Left lung (tissue), 10 donors: ENCODE data around the gene ASTN2. TPM values are rescaled to one million over a fixed set of nuclear protein-coding genes. Genes with fewer than 3 reads are reported as not detected.

ENCODE experiments used
- ATAC-seq: fragments of 200-7000 bp; cut with Tn5 transposase; one replicate; pipeline ENCODE4 v1.9.1; 2020; ENCODE audit warnings: moderate library complexity
- DNase-seq, 4 donors: peaks; one replicate each; pipeline ENCODE4 v3.0.0-alpha.2; 2013 to 2020
- H3K27ac ChIP-seq, 2 donors: fragments of 200-600 bp; sonication (generic) in 1 of 2; one replicate each; pipeline versions ENCODE4 v1.5.0 to v1.8.0; 2020 to 2021
- H3K27me3 ChIP-seq, 2 donors: fragments of 200-600 bp; sonication (generic) in 1 of 2; one replicate each; pipeline versions ENCODE4 v1.5.0 to v1.8.0; 2020 to 2021
- H3K36me3 ChIP-seq, 2 donors: fragments of 200-600 bp; sonication (generic) in 1 of 2; one replicate each; pipeline versions ENCODE4 v1.5.0 to v1.8.0; 2020 to 2021
- H3K4me1 ChIP-seq, 2 donors: fragments of 200-600 bp; one replicate each; pipeline ENCODE4 v1.8.0; 2021
- H3K4me3 ChIP-seq, 2 donors: fragments of 200-600 bp; sonication (generic) in 1 of 2; one replicate each; pipeline versions ENCODE4 v1.5.0 to v1.8.0; 2020 to 2021; ENCODE audit warnings: mild to moderate bottlenecking in 1 of 2
- H3K9me3 ChIP-seq, 2 donors: fragments of 200-600 bp; sonication (generic) in 1 of 2; one replicate each; pipeline versions ENCODE4 v1.5.0 to v1.8.0; 2020 to 2021
- intact Hi-C, 2 donors: fragments of 100-400 bp; cut with DNase I; formaldehyde crosslinking; loops; one replicate each; pipeline versions ENCODE4 v1.11.2 to v1.14.2; 2022
- polyA plus RNA-seq, 6 donors: library from polyadenylated mRNA; unstranded; fragments of 120-200 nt; gene quantifications; one replicate each; pipeline ENCODE4 v1.2.1, GENCODE V29; 2013; ENCODE audit not compliant: insufficient read length in 6 of 6
- total RNA-seq, 2 donors: library from RNA; stranded (reverse); fragmentation: NEBNext Ultra II Directional; extraction: Animal tissue kit (Norgen Biotek cat#: 25700); gene quantifications; one replicate each; pipeline ENCODE4 v1.2.1, GENCODE V29; 2021
- TF ChIP-seq, protein P1 (sequence below), 2 donors: fragments of 200-600 bp; sonication (generic) in 1 of 2; IDR thresholded peaks; one replicate each; pipeline versions ENCODE4 v1.5.0 to v1.8.0; 2021; ENCODE audit warnings: antibody characterized with exemption in 2 of 2
- donor health status: DM: no; HTN: yes; CAD: no.
- donor health status: DM: no; HTN: no; CAD: no.

ASTN2 gene
- total and polyA plus RNA-seq, 8 donors: 3.1 to 5.5 (median 4.5) TPM

DNA sequence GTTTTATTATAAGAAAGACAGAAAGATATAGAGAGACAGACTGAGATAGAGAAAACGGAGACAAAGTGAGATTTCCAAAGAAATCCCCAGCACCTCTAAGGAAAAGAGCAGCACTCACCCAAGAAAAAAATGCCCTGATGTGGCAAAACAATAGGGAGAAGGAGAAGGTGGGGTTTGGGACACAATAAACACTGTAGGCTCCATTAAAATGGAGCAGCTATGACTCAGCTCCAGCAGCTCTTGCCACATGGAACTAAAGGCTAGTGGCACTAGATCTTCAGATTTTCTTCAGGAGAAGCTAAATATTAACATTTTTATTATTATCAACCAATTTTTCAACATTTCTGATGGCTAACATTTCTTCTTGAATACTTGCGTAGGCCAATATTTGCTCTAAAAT is 406.0 kb downstream of the ASTN2 start:
- TF ChIP-seq, protein P1, sequence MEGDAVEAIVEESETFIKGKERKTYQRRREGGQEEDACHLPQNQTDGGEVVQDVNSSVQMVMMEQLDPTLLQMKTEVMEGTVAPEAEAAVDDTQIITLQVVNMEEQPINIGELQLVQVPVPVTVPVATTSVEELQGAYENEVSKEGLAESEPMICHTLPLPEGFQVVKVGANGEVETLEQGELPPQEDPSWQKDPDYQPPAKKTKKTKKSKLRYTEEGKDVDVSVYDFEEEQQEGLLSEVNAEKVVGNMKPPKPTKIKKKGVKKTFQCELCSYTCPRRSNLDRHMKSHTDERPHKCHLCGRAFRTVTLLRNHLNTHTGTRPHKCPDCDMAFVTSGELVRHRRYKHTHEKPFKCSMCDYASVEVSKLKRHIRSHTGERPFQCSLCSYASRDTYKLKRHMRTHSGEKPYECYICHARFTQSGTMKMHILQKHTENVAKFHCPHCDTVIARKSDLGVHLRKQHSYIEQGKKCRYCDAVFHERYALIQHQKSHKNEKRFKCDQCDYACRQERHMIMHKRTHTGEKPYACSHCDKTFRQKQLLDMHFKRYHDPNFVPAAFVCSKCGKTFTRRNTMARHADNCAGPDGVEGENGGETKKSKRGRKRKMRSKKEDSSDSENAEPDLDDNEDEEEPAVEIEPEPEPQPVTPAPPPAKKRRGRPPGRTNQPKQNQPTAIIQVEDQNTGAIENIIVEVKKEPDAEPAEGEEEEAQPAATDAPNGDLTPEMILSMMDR (IDR thresholded peaks at IDR 0.05): no peak
- ATAC-seq (no peak), DNase-seq (no peak)
- Histone ChIP-seq H3K36me3 (no peaks in the 10 kb centered on the region), H3K4me1 (no peaks in the 10 kb centered on the region), H3K4me3 (no peak overlapping the region), H3K27me3 (no peaks in the 10 kb centered on the region), H3K9me3 (no peaks in the 10 kb centered on the region), H3K27ac (no peak overlapping the region)
- intact Hi-C loops: no loop called here

DNA sequence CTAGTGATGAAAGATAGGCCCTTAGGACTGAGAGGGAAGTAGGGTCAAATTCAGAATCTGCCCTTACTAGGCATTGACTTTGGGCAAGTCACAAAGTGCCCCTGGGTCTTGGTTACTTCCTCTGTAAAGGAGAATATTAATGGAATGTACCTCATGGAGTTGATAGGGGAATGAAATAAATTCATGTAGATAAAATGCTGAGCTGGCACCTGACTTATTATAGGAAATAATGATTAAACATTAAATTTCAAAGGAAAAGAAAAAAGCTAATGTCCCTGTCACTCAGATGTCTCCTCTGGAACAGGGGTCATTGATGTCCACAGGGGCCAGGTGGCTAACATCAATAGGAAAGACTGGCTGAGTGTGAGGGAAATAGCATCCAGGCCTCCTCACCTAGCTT is 406.4 kb downstream of the ASTN2 start:
- no peaks in the 10 kb centered on the region for H3K4me1 ChIP-seq

DNA sequence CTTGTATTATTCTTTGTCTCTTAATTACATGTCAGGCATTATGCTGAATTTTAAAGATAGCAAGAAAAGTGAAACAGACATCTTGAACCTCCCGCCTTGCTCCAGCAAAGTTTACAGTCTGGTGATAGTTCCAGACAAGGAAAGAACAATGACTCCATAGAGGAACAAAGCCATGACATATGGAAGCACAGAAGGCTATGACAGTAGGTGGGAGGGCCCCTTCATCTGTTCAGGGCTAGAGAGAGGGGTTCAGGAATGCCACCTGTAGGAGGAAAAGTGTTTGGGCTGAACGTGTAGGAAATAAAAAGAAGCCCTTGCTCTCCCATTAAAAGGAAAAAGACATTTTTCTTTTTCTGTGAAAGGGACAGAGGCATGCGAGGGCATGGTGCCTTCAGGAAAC is 412.2 kb downstream of the ASTN2 start:
- Histone ChIP-seq H3K4me3 (no peak overlapping the region), H3K27me3 (no peaks in the 10 kb centered on the region), H3K27ac (no peak overlapping the region), H3K4me1 (no peaks in the 10 kb centered on the region), H3K36me3 (no peaks in the 10 kb centered on the region), H3K9me3 (no peaks in the 10 kb centered on the region)
- TF ChIP-seq, protein P1 (IDR thresholded peaks at IDR 0.05): no peak
- ATAC-seq (no peak), DNase-seq (no peak)
- intact Hi-C loops: no loop called here

More for the DNA sequence above, 406.4 kb downstream of the ASTN2 start:
- Histone ChIP-seq H3K36me3 (no peaks in the 10 kb centered on the region), H3K4me3 (no peak overlapping the region), H3K9me3 (no peaks in the 10 kb centered on the region), H3K27me3 (no peaks in the 10 kb centered on the region), H3K27ac (no peak overlapping the region)
- TF ChIP-seq, protein P1 (IDR thresholded peaks at IDR 0.05): no peak
- ATAC-seq (no peak), DNase-seq (no peak)
- intact Hi-C loops: no loop called here

DNA sequence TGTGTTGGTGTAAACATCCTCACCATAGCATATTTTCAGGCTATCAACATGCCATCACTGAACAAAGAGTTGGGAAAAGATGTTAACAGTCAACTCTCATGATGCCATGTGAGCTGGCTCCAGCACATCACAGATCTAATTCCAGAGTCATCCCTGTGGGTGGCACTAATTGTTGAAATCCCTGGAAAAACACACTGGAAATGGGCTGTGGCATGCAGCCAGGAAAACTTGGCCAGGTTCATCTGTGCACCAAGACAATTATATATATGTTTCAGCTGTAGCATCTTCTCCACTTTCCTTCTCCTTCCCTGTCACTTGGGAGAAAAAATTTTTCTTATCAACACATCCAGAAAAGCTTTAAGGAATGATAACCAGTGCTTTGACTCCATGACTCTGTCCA is 414.0 kb downstream of the ASTN2 start:
- H3K27me3 ChIP-seq: no peaks in the 10 kb centered on the region
- no peak overlapping the region for H3K4me3 ChIP-seq
- no peak for DNase-seq
- no peaks in the 10 kb centered on the region for H3K4me1 ChIP-seq
- H3K27ac ChIP-seq: no peak overlapping the region
- H3K36me3 ChIP-seq: no peaks in the 10 kb centered on the region
- ATAC-seq: no peak
- TF ChIP-seq, protein P1 (IDR thresholded peaks at IDR 0.05): no peak
- H3K9me3 ChIP-seq: no peaks in the 10 kb centered on the region
- intact Hi-C loops: no loop called here

DNA sequence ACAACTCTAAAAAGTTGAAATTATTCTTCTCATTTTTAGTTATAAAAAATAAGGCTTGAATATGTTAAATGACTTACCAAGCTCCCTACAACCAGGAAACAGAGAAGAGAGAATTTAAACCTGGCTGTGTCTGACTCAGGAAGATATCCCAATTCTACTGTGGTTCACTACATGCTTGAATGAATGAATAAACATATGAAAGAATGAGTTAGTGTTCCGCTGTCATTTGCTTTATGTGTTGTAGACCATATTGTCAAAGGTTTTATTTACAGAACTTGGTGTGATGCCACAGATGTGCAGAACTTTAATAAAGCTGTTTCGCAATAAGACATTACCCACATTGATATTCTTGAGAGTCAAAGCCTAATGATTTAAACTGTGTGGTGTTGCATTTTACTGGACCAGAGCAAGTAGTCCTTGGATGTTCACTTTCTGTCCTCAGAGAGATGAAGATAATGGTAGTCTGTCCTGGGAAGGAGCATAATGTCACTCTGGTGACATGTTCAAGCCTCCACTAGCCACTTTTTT is 414.6 kb downstream of the ASTN2 start:
- no peak overlapping the region for H3K4me3 ChIP-seq
- H3K4me1 ChIP-seq: no peaks in the 10 kb centered on the region
- TF ChIP-seq, protein P1 (IDR thresholded peaks at IDR 0.05): no peak
- no peaks in the 10 kb centered on the region for H3K9me3 ChIP-seq
- H3K27me3 ChIP-seq: no peaks in the 10 kb centered on the region
- DNase-seq: no peak
- intact Hi-C loops: no loop called here
- no peak overlapping the region for H3K27ac ChIP-seq
- ATAC-seq: no peak
- no peaks in the 10 kb centered on the region for H3K36me3 ChIP-seq
